GM12892 (cell line): ENCODE results near the gene HNRNPD.

Experiments
- POLR2A ChIP-seq: IDR thresholded peaks from 2 replicates; pipeline ENCODE4 v1.6.1; 2011; ENCODE audit warnings: low read depth, low read length, control low read depth
- POLR2AphosphoS5 ChIP-seq: IDR thresholded peaks from 2 replicates; pipeline ENCODE4 v1.6.1; 2011; ENCODE audit warnings: low read depth, low read length, control low read depth
- TAF1 ChIP-seq: IDR thresholded peaks from 2 replicates; pipeline ENCODE4 v1.6.1; 2011; ENCODE audit warnings: low read depth, mild to moderate bottlenecking, control low read depth, low read length, borderline replicate concordance

DNA sequence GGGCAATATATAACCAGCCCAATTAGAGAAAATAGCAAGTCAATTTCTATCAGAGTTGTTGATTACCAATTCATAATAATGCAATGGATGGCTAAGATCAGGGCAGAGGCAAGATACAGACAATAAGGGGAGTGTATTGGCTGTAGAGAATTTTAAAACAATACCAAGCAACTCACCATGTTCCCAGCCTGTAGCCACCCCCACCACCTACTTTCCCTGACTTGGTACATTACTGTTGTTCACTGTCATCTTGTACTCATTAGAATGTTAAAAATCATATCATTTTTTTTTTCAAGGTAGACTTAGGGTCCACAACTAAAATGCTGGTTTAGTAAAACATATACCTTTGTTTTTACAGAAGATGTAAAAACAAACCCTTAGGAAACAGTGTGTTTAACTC, 27.7 kb downstream of the HNRNPD start:
- TF ChIP-seq POLR2A, result no peak
- TF ChIP-seq POLR2AphosphoS5, result no peak
- no peak for TF ChIP-seq TAF1
